KG1 (cell line): ENCODE results near the gene FXYD7.
"Not testable (repeated sequence)": the region's sequence is repeated elsewhere in the genome, so short reads cannot be mapped to it uniquely, and the experiment has no call there.

Experiments
- DNase-seq: peaks from one replicate; lab custom pipeline; 2025; lab: John Stamatoyannopoulos, UW

The FXYD7 gene, protein sequence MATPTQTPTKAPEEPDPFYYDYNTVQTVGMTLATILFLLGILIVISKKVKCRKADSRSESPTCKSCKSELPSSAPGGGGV

DNA sequence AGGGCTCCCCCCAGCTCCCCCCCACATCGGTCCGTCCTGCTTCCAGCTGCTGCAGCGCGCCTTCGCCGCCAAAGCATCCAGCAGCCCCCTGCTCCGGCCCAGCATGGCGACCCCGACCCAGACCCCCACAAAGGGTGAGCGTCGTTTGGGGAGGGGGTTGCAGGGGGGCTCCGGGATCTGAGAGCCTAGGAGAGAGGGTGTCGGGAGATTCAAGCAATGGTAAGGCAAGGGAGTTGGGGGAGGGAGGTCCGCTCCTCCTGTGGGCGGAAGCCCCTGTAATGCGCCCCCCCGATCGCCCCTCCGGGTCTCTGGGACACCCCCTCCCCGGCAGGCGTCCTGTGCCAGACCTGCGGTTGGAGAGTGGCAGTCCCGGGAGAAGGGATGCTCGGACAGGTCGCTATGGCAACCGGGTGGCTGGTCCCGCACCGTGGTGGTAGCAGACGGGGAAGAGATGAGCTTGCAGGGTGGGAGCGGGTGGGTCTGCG is at the start of gene FXYD7:
Gene FXYD7 (plus strand): TSS at position 25 of the 485 bp plus-strand sequence. CDS start 79 bp downstream, at position 104.
- DNase-seq: no peak

DNA sequence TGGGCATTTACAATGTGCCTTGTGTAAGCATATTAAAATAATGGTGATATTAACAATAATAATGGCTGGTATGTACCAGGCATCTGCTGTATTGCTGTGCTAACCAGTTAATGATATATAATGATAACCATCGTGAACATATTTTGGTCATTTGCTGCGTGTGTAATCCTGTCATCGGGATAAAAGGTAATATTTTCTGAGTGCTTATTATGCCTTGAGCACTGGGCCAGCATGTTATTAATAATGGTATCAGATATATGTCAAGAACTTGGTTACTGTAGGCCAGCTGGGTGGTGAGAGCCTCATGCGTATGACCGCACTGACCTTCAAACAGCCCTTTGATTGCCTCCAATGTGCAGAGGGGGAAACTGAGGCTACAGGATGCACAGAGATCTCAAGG is 49.6 kb upstream of the FXYD7 start:
- no peak for DNase-seq

DNA sequence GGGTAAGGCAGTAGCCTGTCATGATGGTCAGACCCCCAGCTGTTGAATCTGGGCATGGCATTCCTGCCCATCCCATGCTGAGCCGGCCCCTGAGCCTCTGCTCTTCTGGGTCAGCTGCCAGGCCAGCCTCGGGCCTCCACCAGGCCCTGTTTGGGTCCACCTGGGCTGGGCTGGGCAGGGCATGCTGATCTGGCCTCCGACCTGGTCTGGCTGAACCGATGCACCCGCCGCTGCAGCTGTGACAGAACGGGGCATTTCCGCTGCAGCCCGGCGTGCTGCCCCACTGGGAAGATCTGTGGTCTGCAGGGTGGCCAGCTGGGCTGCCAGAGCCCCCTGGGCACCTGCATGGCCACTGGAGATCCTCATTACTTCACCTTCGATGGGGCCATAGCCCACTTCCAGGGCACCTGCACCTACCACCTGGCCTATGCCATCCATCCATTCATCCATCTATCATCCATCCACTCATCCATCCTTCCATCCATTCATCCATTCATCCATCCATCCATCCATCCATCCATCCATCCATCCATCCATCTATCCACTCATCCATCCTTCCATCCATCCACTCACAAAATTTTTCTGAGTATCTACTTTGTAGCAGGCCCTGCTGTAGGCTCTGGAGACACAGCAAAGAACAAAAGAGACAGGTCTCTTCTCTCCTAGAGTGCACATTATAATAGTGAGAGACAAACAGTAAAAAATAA is 49.0 kb upstream of the FXYD7 start:
- DNase-seq: no peak

DNA sequence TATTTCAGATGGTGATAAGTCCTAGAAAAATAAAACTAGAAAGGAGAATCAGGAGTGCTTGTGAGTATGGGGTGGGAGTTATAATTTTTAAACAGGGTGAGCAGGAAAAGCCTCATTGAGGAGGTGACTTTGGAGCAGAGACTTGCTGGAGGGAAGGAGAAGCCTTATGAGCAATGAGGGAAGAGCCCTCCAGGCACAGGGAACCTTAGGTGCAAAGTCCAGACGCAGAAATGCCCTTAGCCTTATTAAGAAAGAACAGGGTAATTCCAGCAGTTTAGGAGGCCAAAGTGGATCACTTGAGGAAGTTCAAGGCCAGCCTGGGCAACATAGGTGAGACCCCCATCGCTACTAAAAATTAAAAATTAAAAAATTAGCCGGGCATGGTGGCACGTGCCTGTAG is 48.4 kb upstream of the FXYD7 start:
- DNase-seq: no peak

DNA sequence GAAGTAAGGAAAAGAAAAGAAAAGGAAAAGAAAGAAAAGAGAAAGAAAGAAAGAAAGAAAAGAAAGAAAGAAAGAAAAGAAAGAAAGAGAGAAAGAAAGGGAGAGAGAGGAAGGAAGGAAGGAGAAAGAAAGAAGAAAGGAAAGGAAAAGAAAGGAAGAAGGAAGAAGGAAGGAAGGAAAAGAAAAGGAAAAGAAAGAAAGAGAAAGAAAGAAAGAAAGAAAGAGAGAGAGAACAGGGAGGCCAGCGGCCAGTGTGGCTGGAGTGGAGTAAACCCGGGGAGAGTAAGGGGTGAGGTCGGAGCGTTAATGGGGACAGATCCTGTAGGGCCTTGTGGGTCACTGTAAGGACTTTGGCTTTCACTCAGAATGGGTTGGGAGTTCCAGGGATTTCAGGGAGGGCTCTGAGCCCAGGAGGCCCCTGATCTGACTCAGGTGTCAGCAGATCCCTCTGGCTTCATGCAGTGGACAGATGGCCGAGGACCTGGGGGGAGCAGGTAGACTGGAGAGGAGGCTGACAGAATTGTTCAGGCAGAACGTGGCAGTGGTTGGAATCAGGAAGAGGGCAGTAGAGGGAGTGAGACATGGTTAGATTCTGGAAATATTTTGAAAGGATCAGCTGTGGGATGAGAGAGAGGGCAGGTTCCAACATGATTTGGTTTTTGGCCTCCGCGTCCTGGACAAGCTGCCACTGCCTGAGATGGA is 47.2 kb upstream of the FXYD7 start:
- DNase-seq: no peak

DNA sequence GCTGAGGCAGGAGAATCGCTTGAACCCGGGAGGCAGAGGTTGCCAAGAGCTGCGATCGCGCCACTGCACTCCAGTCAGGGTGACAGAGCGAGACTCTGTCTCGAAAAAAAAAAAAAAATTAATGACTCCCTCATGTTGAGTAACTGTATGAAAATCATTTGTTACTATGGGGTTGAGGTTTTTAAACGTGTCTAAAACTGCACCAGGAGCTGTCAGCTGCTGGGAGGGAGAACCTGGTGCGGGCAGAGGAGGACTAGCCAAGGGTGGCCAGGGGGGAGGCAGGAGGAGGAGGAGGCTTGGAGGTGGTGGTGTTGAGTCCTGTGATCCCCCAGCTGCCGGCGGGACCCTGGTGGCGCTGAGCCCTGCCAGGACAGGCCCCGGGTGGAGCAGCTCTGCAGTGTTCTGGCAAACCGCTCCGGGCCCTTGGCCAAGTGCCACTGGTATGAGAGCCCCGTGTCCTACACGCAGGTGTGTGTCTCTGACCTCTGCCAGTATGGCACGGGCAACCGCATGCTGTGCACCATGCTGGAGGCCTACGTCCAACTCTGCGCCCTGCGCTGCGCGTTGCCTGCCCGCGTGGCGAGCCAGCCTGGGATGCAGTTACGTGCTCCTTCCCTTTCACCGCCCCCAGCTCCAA is 44.5 kb upstream of the FXYD7 start:
- DNase-seq: no peak

DNA sequence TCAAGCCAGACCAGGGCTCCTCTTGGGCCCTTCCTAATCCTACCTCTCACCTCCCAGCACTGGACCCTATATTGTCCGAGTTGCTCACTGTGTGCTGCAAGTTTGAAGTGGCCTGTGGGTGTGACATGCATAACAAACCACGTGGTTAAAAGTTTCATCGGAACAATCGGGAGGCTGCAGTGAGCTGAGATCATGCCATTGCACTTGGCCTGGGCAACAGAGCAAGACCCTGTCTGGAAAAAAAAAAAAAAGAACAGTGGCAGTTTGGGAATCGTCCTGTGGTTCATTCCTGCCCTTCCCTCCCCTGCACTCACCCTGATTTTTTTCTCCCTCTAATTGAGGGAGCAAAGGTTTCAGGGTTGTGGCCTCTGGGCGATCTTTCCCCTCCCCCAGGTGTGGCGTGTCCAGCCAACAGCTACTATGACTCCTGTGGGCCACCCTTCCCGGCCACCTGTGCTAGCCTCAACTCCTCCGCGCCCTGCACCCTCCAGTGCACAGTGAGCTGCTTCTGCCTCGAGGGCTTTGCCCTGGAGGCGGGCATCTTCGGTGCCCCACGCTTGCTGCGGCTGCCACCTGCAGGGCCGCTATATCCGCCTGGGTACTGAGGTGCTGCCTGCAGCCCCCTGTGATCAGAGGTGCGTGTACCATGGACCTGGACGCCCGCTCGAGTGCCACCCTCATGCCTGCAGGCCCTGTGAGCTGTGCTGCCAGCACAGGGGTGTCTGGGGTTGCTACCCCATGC is 43.7 kb upstream of the FXYD7 start:
- no peak for DNase-seq

DNA sequence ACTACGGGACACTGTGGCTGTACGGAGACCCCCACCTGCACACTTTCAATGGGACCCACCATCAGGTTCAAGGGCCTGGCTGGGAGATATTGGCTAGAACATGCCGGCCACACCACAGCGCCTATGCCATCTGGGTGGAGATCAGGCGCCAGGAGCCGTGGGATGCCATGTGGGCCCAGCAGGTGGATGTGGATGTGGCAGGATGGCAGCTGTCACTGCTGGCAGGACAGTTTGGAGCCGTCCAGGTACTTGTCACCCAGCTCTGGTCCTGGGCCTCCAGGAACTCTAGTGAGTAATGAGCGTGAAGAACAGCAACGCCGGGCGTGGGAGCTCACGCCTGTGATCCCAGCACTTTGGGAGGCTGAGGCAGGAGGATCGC is 43.2 kb upstream of the FXYD7 start:
- no peak for DNase-seq

DNA sequence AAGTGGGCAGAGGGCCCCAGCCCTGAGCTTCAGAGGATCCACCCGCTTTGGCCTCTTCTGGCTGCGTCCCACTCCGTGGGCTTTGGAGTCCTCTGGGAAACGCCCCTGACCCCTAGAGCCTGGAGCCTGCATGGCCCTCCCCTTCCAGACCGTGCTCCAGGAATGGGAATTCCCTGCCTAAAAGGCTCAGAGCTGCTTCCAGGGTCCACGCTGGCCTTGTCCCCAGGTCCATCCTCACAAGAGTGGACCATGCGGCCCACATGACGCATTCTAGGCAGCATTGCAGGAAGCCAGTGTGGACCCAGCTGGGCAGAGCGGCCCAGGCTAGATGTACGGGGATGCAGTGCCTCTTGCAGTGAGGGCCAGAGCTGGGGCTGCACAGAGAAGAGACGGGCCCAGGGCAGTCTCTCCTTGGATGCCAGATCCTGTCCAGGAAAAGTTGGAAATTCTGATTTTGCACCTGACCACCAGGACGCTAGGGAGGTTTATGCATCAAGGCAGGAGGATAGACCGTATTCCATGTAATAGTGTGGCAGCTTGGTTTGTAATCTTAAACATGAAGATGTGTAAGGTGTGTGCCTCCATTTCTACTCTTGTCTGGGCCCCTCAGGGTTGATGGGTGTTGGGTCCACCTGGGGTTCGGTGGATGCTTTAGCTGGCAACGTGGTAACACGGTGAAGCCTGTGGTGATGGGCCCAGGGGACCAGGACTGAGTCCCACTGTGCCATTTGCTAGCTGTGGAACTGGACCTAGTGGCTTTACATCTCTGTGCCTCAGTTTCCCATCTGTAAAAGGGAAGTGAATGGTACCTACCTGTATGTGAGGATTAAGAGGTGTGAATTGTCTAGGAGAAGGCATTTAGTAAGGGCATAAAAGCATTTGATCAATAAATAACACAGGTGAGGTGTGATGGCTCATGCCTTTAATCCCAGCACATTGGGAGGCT is 42.2 kb upstream of the FXYD7 start:
- DNase-seq: no peak

DNA sequence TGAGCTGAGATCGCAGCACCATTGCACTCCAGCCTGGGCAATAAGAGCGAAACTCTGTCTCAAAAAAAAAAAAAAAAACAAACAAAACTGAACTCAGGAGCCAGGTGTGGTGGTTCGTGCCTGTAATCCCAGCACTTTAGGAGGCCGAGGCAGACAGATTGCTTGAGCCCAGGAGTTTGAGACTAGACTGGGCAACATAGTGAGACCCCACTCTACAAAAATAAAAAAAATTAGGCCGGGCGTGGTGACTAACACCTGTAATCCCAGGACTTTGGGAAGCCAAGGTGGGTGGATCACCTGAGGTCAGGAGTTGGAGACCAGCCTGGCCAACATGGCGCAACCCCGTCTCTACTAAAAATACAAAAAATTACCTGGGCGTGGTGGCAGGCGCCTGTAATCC is 41.1 kb upstream of the FXYD7 start:
- not testable (repeated sequence) for DNase-seq

DNA sequence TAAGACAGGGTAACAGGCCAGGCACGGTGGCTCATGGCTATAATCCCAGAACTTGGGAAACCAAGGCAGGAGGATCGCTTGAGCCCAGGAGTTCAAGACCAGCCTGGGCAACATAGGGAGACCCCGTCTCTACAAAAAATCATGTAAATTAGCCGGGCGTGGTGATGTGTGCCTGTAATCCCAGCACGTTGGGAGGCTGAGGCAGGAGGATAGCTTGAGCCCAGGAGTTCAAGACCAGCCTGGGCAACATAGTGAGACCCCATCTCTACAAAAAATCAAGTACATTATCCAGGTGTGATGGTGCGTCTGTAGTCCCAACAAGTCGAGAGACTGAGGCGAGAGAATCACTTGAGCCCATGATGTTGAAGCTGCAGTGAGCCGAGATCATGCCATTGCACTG is 39.4 kb upstream of the FXYD7 start:
- DNase-seq: not testable (repeated sequence)

DNA sequence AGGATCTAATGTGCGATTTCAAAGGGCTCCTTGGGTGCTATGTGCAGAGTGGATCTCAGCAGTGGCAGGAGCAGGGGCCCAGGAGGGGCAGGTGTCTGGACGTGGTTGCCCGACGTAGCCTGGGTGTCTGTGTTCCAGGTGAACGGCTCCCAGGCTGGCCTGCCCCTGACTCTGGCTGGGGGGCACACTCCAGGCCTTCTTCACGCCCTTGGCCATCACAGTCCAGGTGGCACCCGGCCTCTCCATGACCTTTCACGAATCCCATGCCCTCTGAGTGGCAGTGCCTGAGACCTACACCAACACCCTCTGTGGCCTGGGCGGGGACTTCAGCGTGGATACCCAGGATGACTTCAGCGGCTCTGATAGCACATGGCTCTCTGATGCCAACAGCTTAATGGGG is 38.7 kb upstream of the FXYD7 start:
- DNase-seq: no peak

DNA sequence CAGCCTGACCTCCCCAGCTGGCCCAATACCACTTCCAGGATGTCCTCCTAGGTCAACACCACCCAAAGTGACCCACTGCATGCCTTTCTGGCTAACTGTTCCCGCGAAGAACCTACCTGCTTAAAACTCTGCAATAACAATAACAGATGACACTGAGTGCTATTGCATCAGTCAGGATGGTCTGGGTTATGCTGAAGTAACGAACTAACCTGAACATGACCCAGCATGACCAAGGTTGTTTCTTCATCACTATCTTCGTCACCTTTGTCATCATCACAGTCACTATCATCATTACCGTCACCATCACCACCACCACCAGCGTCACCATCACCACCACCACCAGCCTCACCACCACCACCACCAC is 38.0 kb upstream of the FXYD7 start:
- DNase-seq: no peak

DNA sequence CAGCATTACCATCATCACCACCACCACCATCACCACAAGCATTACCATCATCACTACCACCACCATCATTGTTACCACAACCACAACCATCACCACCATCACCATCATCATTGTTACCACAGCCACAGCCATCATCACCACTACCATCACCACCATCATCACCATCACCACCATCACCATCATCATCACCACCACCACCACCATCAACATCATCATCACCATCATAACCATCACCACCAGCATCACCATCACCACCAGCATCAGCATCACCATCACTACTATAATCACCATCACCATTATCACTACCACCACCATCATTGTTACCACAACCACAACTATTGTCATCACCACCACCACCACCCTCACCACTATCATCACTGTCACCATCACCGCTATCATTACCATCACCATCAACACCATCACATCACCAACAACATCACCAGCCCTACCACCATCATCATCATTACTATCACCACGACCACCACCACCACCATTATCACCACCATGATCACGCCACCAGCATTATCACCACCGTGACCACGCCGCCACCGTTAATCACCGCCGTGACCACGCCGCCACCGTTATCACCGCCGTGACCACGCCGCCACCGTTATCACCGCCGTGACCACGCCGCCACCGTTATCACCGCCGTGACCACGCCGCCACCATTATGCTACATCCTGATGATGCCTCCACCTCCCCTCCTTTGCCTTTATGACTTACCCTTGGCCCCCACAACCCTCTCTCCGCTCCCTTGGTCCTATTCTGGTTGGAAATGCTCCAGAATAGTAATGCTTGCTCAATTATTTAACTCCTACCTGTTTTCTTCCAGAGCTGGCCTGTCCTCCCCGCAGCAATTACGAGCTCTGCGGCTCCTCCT is 37.4 kb upstream of the FXYD7 start:
- DNase-seq: no peak

DNA sequence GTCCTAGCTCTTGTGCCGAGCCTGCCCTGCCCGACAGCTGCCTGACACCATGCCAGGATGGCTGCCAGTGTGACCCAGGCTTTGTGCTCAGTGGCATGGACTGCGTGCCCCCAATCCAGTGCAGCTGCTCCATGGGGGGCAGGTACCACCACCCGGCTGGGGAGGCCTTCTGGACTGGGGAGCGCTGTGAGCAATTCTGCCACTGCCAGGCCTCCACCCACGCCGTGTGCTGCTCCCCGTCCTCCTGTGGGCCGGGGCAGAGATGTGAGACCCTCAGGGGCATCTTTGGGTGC is 36.8 kb upstream of the FXYD7 start:
- DNase-seq: no peak

DNA sequence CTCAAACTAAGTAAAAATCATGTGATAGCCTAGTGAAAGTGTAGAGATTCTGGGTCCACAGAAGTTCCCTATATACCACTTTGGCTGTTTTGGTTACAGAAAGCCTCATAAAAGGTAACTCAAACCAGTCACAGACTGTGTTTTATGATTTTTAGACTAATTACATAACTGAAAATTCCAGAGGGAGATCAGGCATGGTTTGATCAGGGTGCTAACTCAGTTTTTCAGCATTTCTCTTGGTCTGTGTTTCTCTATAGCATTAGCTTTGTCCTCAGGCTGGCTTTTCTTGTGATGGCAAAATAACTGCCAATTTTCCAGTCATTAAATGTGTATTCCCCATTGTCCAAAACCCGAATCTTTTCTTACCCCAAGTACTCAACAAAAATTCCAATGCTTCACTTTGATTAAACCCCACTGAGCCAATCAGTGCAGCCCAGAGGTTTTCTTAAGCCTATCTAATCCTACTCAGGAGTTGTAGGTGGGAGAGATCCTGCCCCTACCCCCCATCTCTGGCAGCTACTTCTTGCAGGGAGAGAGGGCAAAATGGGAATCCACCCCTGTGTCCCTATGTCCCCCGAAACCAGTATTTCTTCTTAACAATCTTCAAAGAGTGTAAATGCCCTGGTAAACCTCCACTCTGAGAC is 36.0 kb upstream of the FXYD7 start:
- no peak for DNase-seq

DNA sequence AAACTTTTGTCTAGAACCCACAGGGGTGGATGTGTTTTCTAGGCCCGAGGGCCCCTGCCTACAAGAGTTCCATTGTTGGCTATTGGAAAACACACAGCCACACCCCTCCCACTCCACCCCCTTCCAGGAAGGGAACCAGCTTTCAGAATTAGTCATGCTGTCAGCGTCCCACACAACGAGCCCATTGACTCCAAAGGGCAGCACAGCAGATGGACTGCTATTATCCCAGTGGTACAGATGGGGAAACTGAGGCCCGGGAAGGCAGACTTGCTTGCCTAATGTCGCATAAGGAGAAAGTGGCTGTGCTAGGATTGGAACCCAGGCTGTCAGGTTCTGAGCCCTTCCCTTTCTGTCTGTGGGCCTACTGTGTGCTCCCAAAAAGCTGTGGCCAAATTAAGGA is 35.5 kb upstream of the FXYD7 start:
- no peak for DNase-seq

DNA sequence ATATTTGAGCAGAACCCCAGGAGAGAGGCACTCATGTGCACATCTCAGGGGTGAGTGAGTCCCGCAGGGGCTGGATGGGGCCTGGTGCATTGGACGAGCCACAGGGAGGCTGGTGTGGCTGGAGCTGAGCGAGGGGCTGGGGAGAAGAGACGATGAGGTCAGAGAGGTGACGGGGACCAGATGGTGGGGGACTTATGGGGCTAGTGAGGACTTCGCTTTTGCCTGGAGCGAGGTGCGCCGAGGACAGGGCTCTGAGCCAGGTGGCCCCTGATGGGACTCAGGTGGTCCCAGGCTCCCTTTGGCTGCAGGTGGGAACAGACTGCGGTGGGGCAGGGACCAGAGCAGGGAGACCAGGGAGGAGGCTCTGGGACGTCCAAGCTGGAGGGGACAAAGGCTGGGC is 34.3 kb upstream of the FXYD7 start:
- no peak for DNase-seq

DNA sequence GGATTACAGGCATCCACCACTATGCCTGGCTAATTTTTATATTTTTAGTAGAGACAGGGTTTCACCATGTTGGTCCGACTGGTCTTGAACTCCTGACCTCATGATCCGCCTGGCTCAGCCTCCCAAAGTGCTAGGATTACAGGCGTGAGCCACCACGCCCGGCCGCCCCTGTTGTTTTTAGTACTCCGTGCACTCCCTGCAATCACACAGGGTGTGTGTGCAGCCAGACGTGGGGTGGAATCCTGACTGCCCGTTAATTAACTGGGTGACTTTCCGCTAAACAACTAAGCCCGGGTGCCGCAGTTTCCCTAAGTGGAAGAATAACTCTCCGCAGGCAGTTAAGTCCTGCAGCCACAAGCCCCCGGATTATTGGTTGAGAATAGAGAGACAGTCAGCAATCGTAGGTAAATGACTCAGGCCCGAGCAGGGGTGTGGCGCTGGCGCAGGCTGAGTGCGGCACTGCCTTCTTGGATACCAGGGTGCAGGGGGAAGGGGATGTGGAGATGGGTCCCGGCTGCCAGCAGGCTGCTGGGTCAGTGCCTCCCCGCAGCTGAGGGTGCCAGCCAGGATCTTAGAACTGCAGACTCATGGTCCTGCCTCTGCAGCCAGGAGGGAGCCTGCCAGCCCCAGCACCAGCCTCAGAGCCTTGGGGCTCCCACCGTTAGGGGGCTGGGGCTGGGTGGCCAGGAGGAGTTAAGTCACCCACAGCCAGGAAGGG is 33.5 kb upstream of the FXYD7 start:
- DNase-seq: no peak
